Neural progenitor cell (in vitro differentiated cells): ENCODE data around the gene NAA25. TPM values are rescaled to one million over a fixed set of nuclear protein-coding genes. Genes with fewer than 3 reads are reported as not detected.

Experiments
- DNase-seq: peaks from one replicate; pipeline ENCODE4 v3.0.0-alpha.2; 2016; ENCODE audit warnings: low spot score
- H2AFZ ChIP-seq: fragments of 200-600 bp; sonication (generic); replicated peaks from 2 replicates; pipeline ENCODE4 v1.6.1; 2016; ENCODE audit warnings: antibody characterized with exemption
- H3F3A ChIP-seq: fragments of 200-600 bp; sonication (generic); 2 replicates; pipeline ENCODE4 v1.6.1; 2016; ENCODE audit warnings: antibody characterized with exemption, low read depth
- H3K27ac ChIP-seq: fragments of 200-600 bp; sonication (generic); 2 replicates; pipeline ENCODE4 v1.5.1; 2016; ENCODE audit warnings: mild to moderate bottlenecking
- H3K27me3 ChIP-seq: fragments of 200-600 bp; sonication (generic); 2 replicates; pipeline ENCODE4 v1.6.1; 2016; ENCODE audit warnings: mild to moderate bottlenecking, moderate library complexity
- H3K36me3 ChIP-seq: fragments of 200-600 bp; sonication (generic); 2 replicates; pipeline ENCODE4 v1.5.1; 2016
- H3K4me1 ChIP-seq: fragments of 200-600 bp; sonication (generic); 2 replicates; pipeline ENCODE4 v1.6.1; 2016; ENCODE audit warnings: mixed run types
- H3K4me2 ChIP-seq: fragments of 200-600 bp; sonication (generic); 2 replicates; pipeline ENCODE4 v1.6.1; 2016
- H3K4me3 ChIP-seq: fragments of 200-600 bp; sonication (generic); 2 replicates; pipeline ENCODE4 v1.5.1; 2016
- H3K79me2 ChIP-seq: fragments of 200-600 bp; sonication (generic); 2 replicates; pipeline ENCODE4 v1.6.1; 2016; ENCODE audit warnings: low read depth
- H3K9ac ChIP-seq: fragments of 200-600 bp; sonication (generic); 2 replicates; pipeline ENCODE4 v1.6.1; 2016
- H3K9me3 ChIP-seq: fragments of 200-600 bp; sonication (generic); 2 replicates; pipeline ENCODE4 v1.5.1; 2016; ENCODE audit warnings: low read depth
- H4K20me1 ChIP-seq: fragments of 200-600 bp; sonication (generic); 2 replicates; pipeline ENCODE4 v1.6.1; 2016; ENCODE audit warnings: low read depth
- H3K27ac Mint-ChIP-seq: 3 replicates; pipeline ENCODE4 v1.8.0; 2021; ENCODE audit warnings: mixed read lengths
- H3K27me3 Mint-ChIP-seq: 2 replicates; pipeline ENCODE4 v1.8.0; 2022; ENCODE audit warnings: low read depth, mild to moderate bottlenecking, inconsistent platforms, moderate library complexity, mixed read lengths; ENCODE audit not compliant: insufficient read depth
- H3K36me3 Mint-ChIP-seq: 3 replicates; pipeline ENCODE4 v1.8.0; 2021; ENCODE audit warnings: mixed read lengths
- H3K4me1 Mint-ChIP-seq: 3 replicates; pipeline ENCODE4 v1.8.0; 2021; ENCODE audit warnings: mixed read lengths
- H3K4me3 Mint-ChIP-seq: 3 replicates; pipeline ENCODE4 v1.8.0; 2021; ENCODE audit warnings: mild to moderate bottlenecking, moderate library complexity, mixed read lengths
- H3K9me3 Mint-ChIP-seq: 3 replicates; pipeline ENCODE4 v1.8.0; 2020; ENCODE audit warnings: mixed read lengths
- EZH2 ChIP-seq: fragments of 200-600 bp; sonication (generic); IDR thresholded peaks from 2 replicates; pipeline ENCODE4 v1.6.1; 2017; ENCODE audit warnings: antibody characterized with exemption, mild to moderate bottlenecking, moderate library complexity
- EZH2phosphoT487 ChIP-seq: fragments of 200-600 bp; sonication (generic); IDR thresholded peaks from 2 replicates; pipeline ENCODE4 v1.6.1; 2017; ENCODE audit warnings: antibody characterized with exemption
- total RNA-seq: library from RNA; depleted of rRNA; stranded (reverse); fragments of >200 nt; gene quantifications from 2 replicates; pipeline ENCODE4 v1.2.3, GENCODE V29; 2015; ENCODE audit warnings: low replicate concordance
- TF ChIP-seq, protein P1 (sequence below): fragments of 200-600 bp; sonication (generic); IDR thresholded peaks from 2 replicates; pipeline ENCODE4 v1.5.1; 2017; ENCODE audit warnings: antibody characterized with exemption, mild to moderate bottlenecking

Gene NAA25
- total RNA-seq, 1 donor from 2014 or later = 40.7 TPM

- H3K36me3 Mint-ChIP-seq = peaks cover 28% of the 10 kb centered on the region
- Histone ChIP-seq H3K36me3 (peaks cover 46% of the 10 kb centered on the region), H3K9me3 (no peaks in the 10 kb centered on the region), H3K79me2 (no peaks in the 10 kb centered on the region), H3K9ac (no peak overlapping the region), H3K27me3 (no peaks in the 10 kb centered on the region), H3K4me3 (no peak overlapping the region), H3F3A (peaks cover 34% of the 10 kb centered on the region), H3K4me2 (no peak overlapping the region), H4K20me1 (no peaks in the 10 kb centered on the region), H3K4me1 (no peaks in the 10 kb centered on the region), H3K27ac (no peak overlapping the region), H2AFZ (no peak overlapping the region)
- H3K4me1 Mint-ChIP-seq = no peaks in the 10 kb centered on the region
- no peak for DNase-seq
- H3K4me3 Mint-ChIP-seq = no peak overlapping the region
- no peak overlapping the region for H3K27ac Mint-ChIP-seq
- no peaks in the 10 kb centered on the region for H3K9me3 Mint-ChIP-seq
- H3K27me3 Mint-ChIP-seq = peaks cover 2% of the 10 kb centered on the region
- TF ChIP-seq EZH2phosphoT487 = no peak
- no peak for TF ChIP-seq EZH2
- TF ChIP-seq, protein P1, sequence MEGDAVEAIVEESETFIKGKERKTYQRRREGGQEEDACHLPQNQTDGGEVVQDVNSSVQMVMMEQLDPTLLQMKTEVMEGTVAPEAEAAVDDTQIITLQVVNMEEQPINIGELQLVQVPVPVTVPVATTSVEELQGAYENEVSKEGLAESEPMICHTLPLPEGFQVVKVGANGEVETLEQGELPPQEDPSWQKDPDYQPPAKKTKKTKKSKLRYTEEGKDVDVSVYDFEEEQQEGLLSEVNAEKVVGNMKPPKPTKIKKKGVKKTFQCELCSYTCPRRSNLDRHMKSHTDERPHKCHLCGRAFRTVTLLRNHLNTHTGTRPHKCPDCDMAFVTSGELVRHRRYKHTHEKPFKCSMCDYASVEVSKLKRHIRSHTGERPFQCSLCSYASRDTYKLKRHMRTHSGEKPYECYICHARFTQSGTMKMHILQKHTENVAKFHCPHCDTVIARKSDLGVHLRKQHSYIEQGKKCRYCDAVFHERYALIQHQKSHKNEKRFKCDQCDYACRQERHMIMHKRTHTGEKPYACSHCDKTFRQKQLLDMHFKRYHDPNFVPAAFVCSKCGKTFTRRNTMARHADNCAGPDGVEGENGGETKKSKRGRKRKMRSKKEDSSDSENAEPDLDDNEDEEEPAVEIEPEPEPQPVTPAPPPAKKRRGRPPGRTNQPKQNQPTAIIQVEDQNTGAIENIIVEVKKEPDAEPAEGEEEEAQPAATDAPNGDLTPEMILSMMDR = no peak
Observed at GRCh38 chr12:112035219-112035785, 73.3 kb downstream of the NAA25 start.

DNA sequence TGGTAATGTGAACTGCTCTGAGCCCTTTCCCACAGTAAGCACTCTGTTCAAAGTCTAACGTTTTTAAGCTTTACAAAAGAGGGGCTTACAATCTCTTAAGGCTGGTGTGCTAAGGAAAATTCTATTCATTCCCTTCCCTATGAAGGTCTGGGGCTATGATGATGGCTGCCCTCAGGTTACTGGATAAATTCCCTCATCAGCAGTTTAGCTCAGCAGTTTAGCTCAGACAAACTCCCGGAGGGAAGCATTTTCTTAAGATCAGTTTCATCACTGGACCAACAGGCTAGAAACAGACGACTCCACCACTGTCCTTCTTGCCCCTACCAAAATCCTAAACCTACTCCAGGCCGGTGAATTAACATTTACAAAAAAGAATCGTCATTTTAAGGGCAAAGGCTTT, 76.3 kb downstream of the NAA25 start:
- no peak overlapping the region for H2AFZ ChIP-seq
- H3K4me1 ChIP-seq = no peaks in the 10 kb centered on the region
- no peak overlapping the region for H3K9ac ChIP-seq
- no peak for TF ChIP-seq EZH2phosphoT487
- TF ChIP-seq, protein P1 = no peak
- no peak for TF ChIP-seq EZH2
- no peaks in the 10 kb centered on the region for H3K4me1 Mint-ChIP-seq
- H3K27ac ChIP-seq = no peak overlapping the region
- no peaks in the 10 kb centered on the region for H3K9me3 ChIP-seq
- no peak overlapping the region for H3K27ac Mint-ChIP-seq
- no peaks in the 10 kb centered on the region for H4K20me1 ChIP-seq
- no peak overlapping the region for H3K4me2 ChIP-seq
- H3K36me3 ChIP-seq = peaks cover 30% of the 10 kb centered on the region
- H3K9me3 Mint-ChIP-seq = no peaks in the 10 kb centered on the region
- H3K27me3 ChIP-seq = no peaks in the 10 kb centered on the region
- peaks cover 19% of the 10 kb centered on the region for H3K36me3 Mint-ChIP-seq
- H3K4me3 Mint-ChIP-seq = no peak overlapping the region
- peaks cover 2% of the 10 kb centered on the region for H3K27me3 Mint-ChIP-seq
- H3F3A ChIP-seq = peaks cover 24% of the 10 kb centered on the region
- no peak for DNase-seq
- no peaks in the 10 kb centered on the region for H3K79me2 ChIP-seq
- no peak overlapping the region for H3K4me3 ChIP-seq

DNA sequence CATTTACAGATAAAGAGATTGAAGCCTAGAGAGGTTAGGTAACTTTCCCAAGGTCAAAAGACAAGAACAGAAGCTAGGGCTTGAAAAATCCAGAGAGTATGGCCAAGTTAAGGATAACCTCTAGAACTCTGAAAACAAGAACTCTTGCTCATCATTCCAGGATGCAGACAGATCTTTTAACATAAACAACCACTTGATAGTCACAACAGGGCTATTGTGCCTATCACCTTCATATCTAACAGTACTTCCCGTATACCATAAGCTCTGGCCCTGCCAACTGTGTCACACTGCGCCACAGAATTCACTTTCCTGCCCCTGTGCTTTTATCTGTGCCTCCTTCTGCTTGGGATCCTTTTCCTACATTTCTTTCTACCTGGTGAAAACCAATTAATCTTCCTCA, 77.1 kb downstream of the NAA25 start:
- no peak overlapping the region for H2AFZ ChIP-seq
- peaks cover 29% of the 10 kb centered on the region for H3K36me3 ChIP-seq
- H3K27me3 ChIP-seq = no peaks in the 10 kb centered on the region
- H3F3A ChIP-seq = peaks cover 24% of the 10 kb centered on the region
- no peaks in the 10 kb centered on the region for H3K9me3 Mint-ChIP-seq
- no peak overlapping the region for H3K4me3 ChIP-seq
- H3K27ac Mint-ChIP-seq = no peak overlapping the region
- no peak overlapping the region for H3K9ac ChIP-seq
- no peaks in the 10 kb centered on the region for H3K4me1 ChIP-seq
- no peaks in the 10 kb centered on the region for H3K79me2 ChIP-seq
- H4K20me1 ChIP-seq = no peaks in the 10 kb centered on the region
- DNase-seq = no peak
- H3K27me3 Mint-ChIP-seq = peaks cover 2% of the 10 kb centered on the region
- no peaks in the 10 kb centered on the region for H3K9me3 ChIP-seq
- H3K36me3 Mint-ChIP-seq = peaks cover 18% of the 10 kb centered on the region
- no peak overlapping the region for H3K27ac ChIP-seq
- no peak overlapping the region for H3K4me3 Mint-ChIP-seq
- H3K4me1 Mint-ChIP-seq = no peaks in the 10 kb centered on the region
- TF ChIP-seq EZH2phosphoT487 (no peak), EZH2 (no peak)
- TF ChIP-seq, protein P1 = no peak
- H3K4me2 ChIP-seq = no peak overlapping the region
